Esophagus muscularis mucosa (tissue), 4 donors: Measurements from ENCODE around the gene RAB10. TPM values are rescaled to one million over a fixed set of nuclear protein-coding genes. Genes with fewer than 3 reads are reported as not detected.
"Not testable (repeated sequence)": the region's sequence is repeated elsewhere in the genome, so short reads cannot be mapped to it uniquely, and the experiment has no call there.

ENCODE experiments used
- DNase-seq: peaks from one replicate; pipeline ENCODE4 v3.0.0-alpha.2; 2017; ENCODE audit errors: extremely low spot score
- H3K27ac ChIP-seq, 4 donors: fragments of 200-600 bp; sonication (generic); replicated peaks in 1 of 4; 1 replicate in 3 of 4; 2 replicates in 1 of 4; pipeline ENCODE4 v1.5.1; 2016 to 2019; ENCODE audit warnings: mild to moderate bottlenecking in 1 of 4
- H3K27me3 ChIP-seq, 4 donors: fragments of 200-600 bp; sonication (generic); one replicate each; pipeline versions ENCODE4 v1.5.1 to v1.6.0; 2016 to 2019
- H3K36me3 ChIP-seq, 4 donors: fragments of 200-600 bp; sonication (generic); one replicate each; pipeline ENCODE4 v1.5.1; 2016 to 2019
- H3K4me1 ChIP-seq, 4 donors: fragments of 200-600 bp; sonication (generic); one replicate each; pipeline ENCODE4 v1.5.1; 2016 to 2019
- H3K4me3 ChIP-seq, 4 donors: fragments of 200-600 bp; sonication (generic); 1 replicate in 2 of 4; 2 replicates in 2 of 4; pipeline ENCODE4 v1.5.1; 2016 to 2019; ENCODE audit warnings: mild to moderate bottlenecking in 4 of 4, moderate library complexity in 1 of 4
- H3K9me3 ChIP-seq, 4 donors: fragments of 200-600 bp; sonication (generic); 1 replicate in 3 of 4; 2 replicates in 1 of 4; pipeline ENCODE4 v1.5.1; 2016 to 2019
- CTCF ChIP-seq, 3 experiments: fragments of 200-600 bp in 2 of 3; fragments of 450-650 bp in 1 of 3; sonication (generic) in 2 of 3; IDR thresholded peaks; one replicate each; pipeline ENCODE4 v1.5.1; 2017 to 2019; ENCODE audit warnings: antibody characterized with exemption in 3 of 3, mild to moderate bottlenecking in 2 of 3, moderate library complexity in 1 of 3
- EP300 ChIP-seq: sonication (generic); formaldehyde crosslinking; IDR thresholded peaks from one replicate; pipeline ENCODE4 v1.6.1; 2017; ENCODE audit warnings: antibody characterized with exemption
- POLR2A ChIP-seq: fragments of 450-650 bp; IDR thresholded peaks from one replicate; pipeline ENCODE4 v1.6.1; 2017; ENCODE audit warnings: antibody characterized with exemption, moderate library complexity, mild to moderate bottlenecking, low read depth
- POLR2AphosphoS5 ChIP-seq, 2 donors: sonication (generic); formaldehyde crosslinking; IDR thresholded peaks; one replicate each; pipeline ENCODE4 v1.6.1; 2017; ENCODE audit warnings: antibody characterized with exemption in 2 of 2
- WGBS: methylation state at CpG from one replicate; pipeline ENCODE4 v1.1.5; 2018; 5-methylcytosine and 5-hydroxymethylcytosine counted together
- intact Hi-C: fragments of 100-400 bp; cut with DNase I; formaldehyde crosslinking; loops from one replicate; pipeline ENCODE4 v1.15.1; 2023
- total RNA-seq, 4 donors: library from RNA; depleted of rRNA; stranded (reverse); fragments of >200 nt; gene quantifications; one replicate each; pipeline versions ENCODE4 v1.1.0 to v1.2.1, GENCODE V29; 2016

Gene RAB10
- total RNA-seq, 4 donors from 2014 or later = 91.0 to 106 (median 98.1) TPM

- WGBS = 92% methylated on average over 8 of the region's 8 CpGs
Measured at GRCh38 chr2:26164641-26165211, 130.8 kb downstream of the RAB10 start.

GRCh38 chr2:26165403-26165802 lies 131.5 kb downstream of the RAB10 start:
- Histone ChIP-seq H3K36me3 (no peaks in the 10 kb centered on the region), H3K27me3 (no peaks in the 10 kb centered on the region), H3K27ac (no peak overlapping the region), H3K4me1 (no peaks in the 10 kb centered on the region), H3K4me3 (no peak overlapping the region), H3K9me3 (no peaks in the 10 kb centered on the region)
- TF ChIP-seq EP300 = no peak
- TF ChIP-seq POLR2AphosphoS5 (IDR thresholded peaks at IDR 0.05) = no peak
- no peak for TF ChIP-seq POLR2A
- no peak for TF ChIP-seq CTCF (IDR thresholded peaks at IDR 0.05)
- DNase-seq = no peak
- 91% methylated on average over 4 of the region's 4 CpGs for WGBS
- intact Hi-C loops = no loop called here

More at GRCh38 chr2:26164641-26165211, 130.8 kb downstream of the RAB10 start:
- no peaks in the 10 kb centered on the region for H3K36me3 ChIP-seq
- H3K4me3 ChIP-seq = no peak overlapping the region
- no peaks in the 10 kb centered on the region for H3K27me3 ChIP-seq
- no peak overlapping the region for H3K27ac ChIP-seq
- intact Hi-C loops = no loop called here
- no peak for DNase-seq
- no peaks in the 10 kb centered on the region for H3K4me1 ChIP-seq
- TF ChIP-seq CTCF (IDR thresholded peaks at IDR 0.05) = no peak
- TF ChIP-seq POLR2AphosphoS5 (IDR thresholded peaks at IDR 0.05) = no peak
- no peak for TF ChIP-seq EP300
- TF ChIP-seq POLR2A = no peak
- no peaks in the 10 kb centered on the region for H3K9me3 ChIP-seq

- H3K4me3 ChIP-seq, H3K9me3 ChIP-seq, H3K27ac ChIP-seq, intact Hi-C loops, H3K27me3 ChIP-seq, H3K36me3 ChIP-seq, DNase-seq, H3K4me1 ChIP-seq: not testable (repeated sequence)
- 94% methylated on average over 6 of the region's 6 CpGs for WGBS
Measured at GRCh38 chr2:26166541-26166940, 132.7 kb downstream of the RAB10 start.

- H3K9me3 ChIP-seq = no peaks in the 10 kb centered on the region
- 91% methylated on average over 4 of the region's 4 CpGs for WGBS
- H3K36me3 ChIP-seq = no peaks in the 10 kb centered on the region
- peaks cover 9 to 15% (median 13%) of the 10 kb centered on the region in 4 donors for H3K4me1 ChIP-seq
- intact Hi-C loops = no loop called here
- H3K27ac ChIP-seq = no peak overlapping the region
- no peak for DNase-seq
- peaks cover 0 to 17% (median 15%) of the 10 kb centered on the region in 4 donors for H3K27me3 ChIP-seq
- TF ChIP-seq POLR2A (no peak), EP300 (no peak), POLR2AphosphoS5 (IDR thresholded peaks at IDR 0.05) (no peak)
- H3K4me3 ChIP-seq = no peak overlapping the region
Measured at GRCh38 chr2:26168785-26169184, 134.9 kb downstream of the RAB10 start.

- H3K36me3 ChIP-seq = no peaks in the 10 kb centered on the region
- no peak overlapping the region for H3K27ac ChIP-seq
- no peak for TF ChIP-seq CTCF (IDR thresholded peaks at IDR 0.05)
- no peak for TF ChIP-seq POLR2A
- no peak for TF ChIP-seq EP300
- TF ChIP-seq POLR2AphosphoS5 (IDR thresholded peaks at IDR 0.05) = no peak
- H3K9me3 ChIP-seq = no peaks in the 10 kb centered on the region
- peaks cover 0 to 21% (median 19%) of the 10 kb centered on the region in 4 donors for H3K27me3 ChIP-seq
- whole genome bisulfite sequencing = 97% methylated on average over 5 of the region's 5 CpGs
- intact Hi-C loops = no loop called here
- H3K4me3 ChIP-seq = no peak overlapping the region
- DNase-seq = no peak
- peaks cover 11 to 19% (median 18%) of the 10 kb centered on the region in 4 donors for H3K4me1 ChIP-seq
Measured at GRCh38 chr2:26169226-26169625, 135.3 kb downstream of the RAB10 start.
